NCI-H748 (cell line): Measurements from ENCODE around the gene MS4A6A.
A peak's percentile ranks its signal among the peaks of the same experiment; 100 is the strongest.
"Not testable (repeated sequence)": the region's sequence is repeated elsewhere in the genome, so short reads cannot be mapped to it uniquely, and the experiment has no call there.

ENCODE experiments used
- DNase-seq: peaks from one replicate; lab custom pipeline; 2025; ENCODE audit not compliant: unreplicated experiment; lab: John Stamatoyannopoulos, UW

Gene MS4A6A

GRCh38 chr11:60182541-60183330, at the start of gene MS4A6A:
TSS of gene MS4A6A (minus strand) at chr11:60183083. CDS start at chr11:60181727, 1,356 bp downstream.
- DNase-seq: no peak

- no peak for DNase-seq
Observed at GRCh38 chr11:60230681-60231080, 47.8 kb upstream of the MS4A6A start.

GRCh38 chr11:60222141-60222540, 39.3 kb upstream of the MS4A6A start:
- DNase-seq: no peak

GRCh38 chr11:60221692-60222091, 38.8 kb upstream of the MS4A6A start:
- no peak for DNase-seq

GRCh38 chr11:60221181-60221580, 38.3 kb upstream of the MS4A6A start:
- DNase-seq: no peak

- no peak for DNase-seq
Observed at GRCh38 chr11:60214386-60214785, 31.5 kb upstream of the MS4A6A start.

GRCh38 chr11:60211206-60211605, 28.3 kb upstream of the MS4A6A start:
- DNase-seq: no peak

- DNase-seq: no peak
Observed at GRCh38 chr11:60209977-60210376, 27.1 kb upstream of the MS4A6A start.

GRCh38 chr11:60208951-60209350, 26.1 kb upstream of the MS4A6A start:
- DNase-seq: no peak

- no peak for DNase-seq
Observed at GRCh38 chr11:60208146-60208895, 25.4 kb upstream of the MS4A6A start.

- no peak for DNase-seq
Observed at GRCh38 chr11:60206616-60207015, 23.7 kb upstream of the MS4A6A start.

GRCh38 chr11:60204922-60205321, 22.0 kb upstream of the MS4A6A start:
- no peak for DNase-seq

- DNase-seq: not testable (repeated sequence)
Observed at GRCh38 chr11:60201334-60201733, 18.5 kb upstream of the MS4A6A start.

GRCh38 chr11:60197442-60197841, 14.6 kb upstream of the MS4A6A start:
- no peak for DNase-seq

GRCh38 chr11:60195923-60196368, 13.1 kb upstream of the MS4A6A start:
- no peak for DNase-seq

- no peak for DNase-seq
Observed at GRCh38 chr11:60194511-60194910, 11.6 kb upstream of the MS4A6A start.

- DNase-seq: peak; percentile 47
Observed at GRCh38 chr11:60193687-60194433, 11.0 kb upstream of the MS4A6A start.

- not testable (repeated sequence) for DNase-seq
Observed at GRCh38 chr11:60192564-60192963, 9.7 kb upstream of the MS4A6A start.

- DNase-seq: not testable (repeated sequence)
Observed at GRCh38 chr11:60188481-60188880, 5.6 kb upstream of the MS4A6A start.

GRCh38 chr11:60186128-60186527, 3.2 kb upstream of the MS4A6A start:
- not testable (repeated sequence) for DNase-seq

- DNase-seq: not testable (repeated sequence)
Observed at GRCh38 chr11:60185512-60185827, 2.6 kb upstream of the MS4A6A start.
